GM12892 (cell line): ENCODE data around the gene MYLK2.

ENCODE experiments used
- DNase-seq: peaks from one replicate; pipeline ENCODE4 v3.0.0; 2011; ENCODE audit not compliant: insufficient read length
- FAIRE-seq: peaks from 2 replicates; lab custom pipeline; 2011; peaks lifted over from hg19 to GRCh38; lab: Jason Lieb, UNC
- POLR2A ChIP-seq: IDR thresholded peaks from 2 replicates; pipeline ENCODE4 v1.6.1; 2011; ENCODE audit warnings: low read depth, low read length, control low read depth
- POLR2AphosphoS5 ChIP-seq: IDR thresholded peaks from 2 replicates; pipeline ENCODE4 v1.6.1; 2011; ENCODE audit warnings: low read depth, low read length, control low read depth
- TAF1 ChIP-seq: IDR thresholded peaks from 2 replicates; pipeline ENCODE4 v1.6.1; 2011; ENCODE audit warnings: low read depth, mild to moderate bottlenecking, control low read depth, low read length, borderline replicate concordance

Gene MYLK2

DNA sequence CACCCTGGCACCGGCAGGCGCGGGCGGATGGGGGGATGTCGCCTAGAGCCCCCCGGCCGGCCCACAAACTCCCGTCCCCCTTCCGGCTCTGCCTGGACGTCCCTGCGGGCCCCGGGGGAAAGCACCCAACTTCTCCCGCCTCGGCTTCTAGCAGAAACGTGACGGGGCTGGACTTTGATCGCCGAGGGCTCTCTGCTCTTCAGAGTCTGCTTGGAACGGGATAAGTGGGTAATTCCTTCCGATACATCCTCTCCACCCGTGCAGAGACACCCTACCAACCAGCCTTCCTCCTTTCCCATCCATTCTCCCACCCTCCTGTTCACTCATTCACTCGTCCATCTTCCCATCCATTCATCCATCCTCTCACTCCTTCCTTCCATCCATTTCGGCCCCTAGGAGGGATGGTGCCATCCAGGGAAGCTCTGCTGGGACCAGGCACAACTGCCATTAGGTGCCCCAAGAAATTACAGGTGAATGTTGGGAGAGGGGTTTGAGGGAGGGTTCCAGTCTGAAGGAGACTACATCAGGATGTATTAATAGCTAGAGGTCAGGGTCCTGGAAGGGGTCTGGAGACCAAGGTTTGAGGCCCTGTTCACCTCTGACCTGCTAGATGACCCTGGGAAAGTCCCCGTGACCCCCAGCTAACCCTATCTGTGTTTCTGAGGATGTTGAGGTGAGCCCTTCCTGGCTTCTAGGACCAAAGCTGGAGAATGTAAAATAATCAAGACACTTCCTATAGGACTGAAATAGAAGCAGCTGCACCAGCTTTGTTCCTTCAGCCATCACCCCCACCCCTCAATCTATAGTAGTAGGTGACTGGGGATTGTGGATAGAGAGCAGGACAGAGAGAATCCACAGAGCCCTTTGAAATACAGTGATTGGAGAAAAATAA, 51.8 kb downstream of the MYLK2 start:
- FAIRE-seq (peak; percentile 74), DNase-seq (no peak)
- TF ChIP-seq POLR2A = no peak
- no peak for TF ChIP-seq POLR2AphosphoS5
- no peak for TF ChIP-seq TAF1

DNA sequence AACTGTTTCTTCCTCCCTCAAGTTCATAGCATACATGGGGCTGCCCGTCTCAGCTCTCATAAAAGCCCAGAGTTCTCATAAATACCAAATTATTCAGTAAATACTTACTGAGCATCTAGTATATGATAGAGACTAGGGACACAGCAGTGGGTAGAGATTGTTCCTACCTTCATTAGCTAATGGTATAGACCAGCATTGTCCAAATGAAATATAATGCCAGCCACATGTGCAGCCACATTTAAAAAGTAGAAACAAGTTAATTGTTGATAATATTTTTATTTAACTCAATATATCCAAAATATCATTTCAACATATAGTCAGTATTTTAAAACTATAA, 52.4 kb downstream of the MYLK2 start:
- TF ChIP-seq TAF1 (no peak), POLR2AphosphoS5 (no peak), POLR2A (no peak)
- no peak for FAIRE-seq

GRCh38 chr20:31872406-31872805, 53.2 kb downstream of the MYLK2 start:
- no peak for TF ChIP-seq POLR2AphosphoS5
- TF ChIP-seq TAF1 = no peak
- TF ChIP-seq POLR2A = no peak
- no peak for DNase-seq
- no peak for FAIRE-seq

More for the DNA sequence above, 52.4 kb downstream of the MYLK2 start:
- DNase-seq = no peak

GRCh38 chr20:31875671-31876070, 56.5 kb downstream of the MYLK2 start:
- FAIRE-seq (no peak), DNase-seq (no peak)
- TF ChIP-seq POLR2AphosphoS5 (no peak), TAF1 (no peak), POLR2A (no peak)

GRCh38 chr20:31877684-31878083, 58.5 kb downstream of the MYLK2 start:
- TF ChIP-seq TAF1 = no peak
- TF ChIP-seq POLR2A = no peak
- no peak for TF ChIP-seq POLR2AphosphoS5
- no peak for DNase-seq
- no peak for FAIRE-seq

DNA sequence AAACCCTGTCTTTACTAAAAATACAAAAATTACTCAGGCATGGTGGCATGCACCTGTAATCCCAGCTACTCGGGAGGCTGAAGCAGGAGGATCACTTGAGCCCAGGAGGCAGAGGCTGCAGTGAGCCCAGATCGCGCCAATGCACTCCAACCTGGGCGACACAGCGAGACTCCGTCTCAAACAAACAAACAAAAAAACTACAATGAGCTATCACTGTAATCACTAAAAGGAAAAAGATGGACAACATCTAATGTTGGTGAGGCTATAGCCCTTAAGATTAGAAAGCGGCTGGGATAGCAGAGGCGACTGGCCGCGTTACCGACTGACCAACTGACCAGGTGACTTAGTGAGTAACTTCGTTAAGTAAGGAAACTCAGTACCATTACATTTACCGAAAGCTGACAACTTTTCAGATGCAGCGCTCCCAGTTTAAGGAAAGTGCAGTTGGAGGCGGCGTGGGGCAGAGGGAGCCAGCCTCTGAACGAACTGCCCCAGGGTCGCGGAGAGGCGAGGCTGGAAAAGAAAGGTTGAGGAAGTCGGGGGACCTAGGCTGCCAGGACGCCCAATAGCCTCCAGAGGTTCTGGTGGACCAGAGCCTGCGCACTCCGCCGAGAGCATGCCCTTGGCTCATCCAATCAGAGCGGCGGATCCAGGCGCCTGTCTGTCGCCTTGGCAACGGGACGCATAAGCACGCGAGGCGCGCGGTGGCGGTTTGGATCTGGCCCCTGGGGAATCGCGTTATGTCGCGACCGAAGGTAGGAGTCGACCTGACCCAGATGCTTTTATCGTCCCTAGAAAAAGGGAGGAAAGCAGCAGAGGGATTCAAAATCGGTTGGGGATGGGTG, 60.2 kb downstream of the MYLK2 start:
- FAIRE-seq = no peak
- peak; percentile 84 for DNase-seq
- TF ChIP-seq POLR2A (no peak), TAF1 (no peak), POLR2AphosphoS5 (no peak)

GRCh38 chr20:31881945-31882344, 62.8 kb downstream of the MYLK2 start:
- TF ChIP-seq TAF1 (no peak), POLR2AphosphoS5 (no peak), POLR2A (no peak)
- DNase-seq (no peak), FAIRE-seq (no peak)

DNA sequence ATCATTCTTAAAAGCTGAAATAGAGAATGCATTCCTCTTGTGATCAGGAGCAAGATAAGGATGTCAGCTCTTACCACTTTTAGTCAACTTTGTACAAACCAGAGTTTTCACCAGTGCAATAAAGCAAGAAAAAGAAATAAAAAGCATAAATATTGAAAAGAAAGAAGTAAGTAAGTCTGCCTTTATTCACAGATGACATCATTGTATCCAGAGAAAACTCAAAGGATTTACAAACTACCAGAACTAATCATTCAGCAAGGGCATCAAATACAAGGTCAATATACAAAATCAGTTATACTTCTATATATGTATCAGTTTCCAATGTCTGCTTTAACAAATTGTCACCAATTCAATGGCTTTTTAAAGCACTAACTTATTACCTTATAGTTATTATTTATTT, 64.7 kb downstream of the MYLK2 start:
- TF ChIP-seq TAF1 (no peak), POLR2A (no peak), POLR2AphosphoS5 (no peak)
- DNase-seq = no peak
- no peak for FAIRE-seq
